Measurements from ENCODE around the gene ETV6.

The ETV6 gene

DNA sequence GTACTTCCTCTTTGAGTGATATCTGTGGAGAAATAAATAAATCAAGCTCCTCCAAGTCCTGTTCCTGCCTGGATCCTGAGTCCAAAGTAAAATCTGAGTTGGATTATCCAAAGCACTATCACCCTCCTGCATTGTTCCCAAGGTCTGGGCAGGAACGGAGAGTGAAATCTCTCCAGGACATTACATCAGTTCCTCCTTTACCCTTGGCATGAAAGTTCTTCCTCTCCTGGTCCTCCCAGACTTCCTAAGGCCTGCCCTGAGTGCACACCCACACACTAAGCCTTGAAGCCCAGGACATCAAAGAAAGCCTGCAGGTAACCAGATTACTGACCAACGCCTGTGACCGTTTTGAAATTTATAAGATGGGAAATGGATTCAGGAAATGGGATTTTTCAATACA lies 214.5 kb downstream of the ETV6 start:
- DNase-seq (ENCODE audit: extremely low read depth, low read depth): no peak
- TF ChIP-seq, protein P1, sequence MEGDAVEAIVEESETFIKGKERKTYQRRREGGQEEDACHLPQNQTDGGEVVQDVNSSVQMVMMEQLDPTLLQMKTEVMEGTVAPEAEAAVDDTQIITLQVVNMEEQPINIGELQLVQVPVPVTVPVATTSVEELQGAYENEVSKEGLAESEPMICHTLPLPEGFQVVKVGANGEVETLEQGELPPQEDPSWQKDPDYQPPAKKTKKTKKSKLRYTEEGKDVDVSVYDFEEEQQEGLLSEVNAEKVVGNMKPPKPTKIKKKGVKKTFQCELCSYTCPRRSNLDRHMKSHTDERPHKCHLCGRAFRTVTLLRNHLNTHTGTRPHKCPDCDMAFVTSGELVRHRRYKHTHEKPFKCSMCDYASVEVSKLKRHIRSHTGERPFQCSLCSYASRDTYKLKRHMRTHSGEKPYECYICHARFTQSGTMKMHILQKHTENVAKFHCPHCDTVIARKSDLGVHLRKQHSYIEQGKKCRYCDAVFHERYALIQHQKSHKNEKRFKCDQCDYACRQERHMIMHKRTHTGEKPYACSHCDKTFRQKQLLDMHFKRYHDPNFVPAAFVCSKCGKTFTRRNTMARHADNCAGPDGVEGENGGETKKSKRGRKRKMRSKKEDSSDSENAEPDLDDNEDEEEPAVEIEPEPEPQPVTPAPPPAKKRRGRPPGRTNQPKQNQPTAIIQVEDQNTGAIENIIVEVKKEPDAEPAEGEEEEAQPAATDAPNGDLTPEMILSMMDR (IDR thresholded peaks at IDR 0.05; ENCODE audit: low read depth, low read length): no peak

DNA sequence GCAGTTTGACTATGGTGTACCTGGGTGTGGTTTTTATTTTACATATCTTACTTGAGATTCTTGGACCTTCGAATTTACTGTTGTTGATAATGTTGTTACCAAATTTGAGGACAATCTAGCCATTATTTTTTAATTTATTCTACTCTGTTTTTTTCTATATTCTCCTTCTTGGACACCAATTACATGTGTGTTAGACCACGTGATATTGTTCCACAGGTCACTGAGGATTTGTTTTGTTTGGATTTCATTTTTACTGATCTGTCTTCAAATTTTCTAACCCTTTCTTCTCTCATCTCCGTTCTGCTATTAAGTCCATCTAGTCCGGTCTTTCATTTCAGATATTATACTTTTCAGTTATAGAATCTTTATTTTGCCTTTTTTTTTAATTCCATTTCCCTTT lies 216.3 kb downstream of the ETV6 start:
- DNase-seq (ENCODE audit: extremely low read depth, low read depth): no peak
- TF ChIP-seq, protein P1 (IDR thresholded peaks at IDR 0.05; ENCODE audit: low read depth, low read length): no peak

DNA sequence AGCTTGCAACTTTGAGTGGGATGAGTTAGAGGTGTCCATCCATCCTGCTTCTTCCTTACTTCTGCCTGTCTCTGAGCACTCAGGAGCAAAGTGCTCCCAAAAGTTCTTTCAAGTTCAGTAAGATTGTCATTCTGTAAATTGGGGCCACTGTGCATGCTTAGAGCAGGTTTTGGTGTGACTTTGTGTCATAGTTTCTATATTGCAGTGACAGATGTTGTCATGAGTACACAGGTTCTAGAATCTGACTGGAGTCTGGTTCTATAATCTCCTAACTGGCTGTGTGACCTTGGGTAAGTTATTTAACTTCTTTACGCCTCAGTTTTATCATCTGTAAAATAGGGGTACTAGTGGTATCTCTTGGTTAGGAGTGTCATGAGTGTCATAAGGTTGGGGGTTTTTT lies 218.6 kb downstream of the ETV6 start:
- TF ChIP-seq, protein P1 (IDR thresholded peaks at IDR 0.05; ENCODE audit: low read depth, low read length): no peak
- no peak for DNase-seq (ENCODE audit: extremely low read depth, low read depth)

DNA sequence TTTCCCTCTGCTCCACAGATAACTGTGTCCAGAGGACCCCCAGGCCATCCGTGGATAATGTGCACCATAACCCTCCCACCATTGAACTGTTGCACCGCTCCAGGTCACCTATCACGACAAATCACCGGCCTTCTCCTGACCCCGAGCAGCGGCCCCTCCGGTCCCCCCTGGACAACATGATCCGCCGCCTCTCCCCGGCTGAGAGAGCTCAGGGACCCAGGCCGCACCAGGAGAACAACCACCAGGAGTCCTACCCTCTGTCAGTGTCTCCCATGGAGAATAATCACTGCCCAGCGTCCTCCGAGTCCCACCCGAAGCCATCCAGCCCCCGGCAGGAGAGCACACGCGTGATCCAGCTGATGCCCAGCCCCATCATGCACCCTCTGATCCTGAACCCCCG lies 219.9 kb downstream of the ETV6 start:
- DNase-seq (ENCODE audit: extremely low read depth, low read depth): no peak
- TF ChIP-seq, protein P1 (IDR thresholded peaks at IDR 0.05; ENCODE audit: low read depth, low read length): no peak

DNA sequence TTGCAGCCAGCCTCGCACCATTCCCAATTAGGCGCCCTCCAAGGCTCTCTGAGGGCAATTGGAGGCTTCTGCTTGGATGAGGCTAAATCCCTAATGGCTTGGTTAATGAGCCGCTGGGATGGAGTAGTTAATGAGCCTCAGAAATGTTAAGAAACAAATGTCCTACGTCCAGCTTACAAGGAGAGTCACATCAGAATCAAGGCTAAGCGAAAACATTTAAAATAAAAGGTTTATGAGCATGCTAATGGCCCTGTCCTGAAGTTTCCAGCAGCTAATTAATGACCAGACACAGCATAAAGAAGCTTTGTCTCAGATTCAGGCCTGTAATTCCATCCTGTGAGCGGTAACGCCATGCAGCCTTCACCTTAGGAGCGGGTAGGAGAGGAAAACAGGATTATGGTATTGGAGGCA lies 220.6 kb downstream of the ETV6 start:
- TF ChIP-seq, protein P1 (IDR thresholded peaks at IDR 0.05; ENCODE audit: low read depth, low read length): no peak

DNA sequence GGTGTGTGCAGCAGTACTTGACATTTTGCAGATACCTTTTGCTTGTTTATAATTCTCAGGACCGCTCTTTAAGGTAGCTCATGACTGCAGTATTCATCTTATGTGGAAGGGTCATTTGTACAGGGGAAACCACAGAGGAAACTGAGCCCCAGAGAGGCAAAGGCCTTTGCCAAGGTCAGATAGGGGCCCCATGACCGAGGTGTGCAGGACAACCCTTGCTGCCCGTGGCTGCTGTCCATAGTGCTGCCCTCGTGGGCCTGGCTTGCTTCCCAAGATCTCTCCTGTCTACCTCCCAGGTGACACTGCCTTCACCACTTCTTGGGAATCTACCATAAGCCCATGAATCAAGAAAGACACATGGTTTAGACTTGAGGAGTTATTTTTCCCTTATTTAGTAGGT lies 222.6 kb downstream of the ETV6 start:
- TF ChIP-seq, protein P1 (IDR thresholded peaks at IDR 0.05; ENCODE audit: low read depth, low read length): no peak
- DNase-seq (ENCODE audit: extremely low read depth, low read depth): no peak

More for the DNA sequence above, 220.6 kb downstream of the ETV6 start:
- DNase-seq (ENCODE audit: extremely low read depth, low read depth): no peak

DNA sequence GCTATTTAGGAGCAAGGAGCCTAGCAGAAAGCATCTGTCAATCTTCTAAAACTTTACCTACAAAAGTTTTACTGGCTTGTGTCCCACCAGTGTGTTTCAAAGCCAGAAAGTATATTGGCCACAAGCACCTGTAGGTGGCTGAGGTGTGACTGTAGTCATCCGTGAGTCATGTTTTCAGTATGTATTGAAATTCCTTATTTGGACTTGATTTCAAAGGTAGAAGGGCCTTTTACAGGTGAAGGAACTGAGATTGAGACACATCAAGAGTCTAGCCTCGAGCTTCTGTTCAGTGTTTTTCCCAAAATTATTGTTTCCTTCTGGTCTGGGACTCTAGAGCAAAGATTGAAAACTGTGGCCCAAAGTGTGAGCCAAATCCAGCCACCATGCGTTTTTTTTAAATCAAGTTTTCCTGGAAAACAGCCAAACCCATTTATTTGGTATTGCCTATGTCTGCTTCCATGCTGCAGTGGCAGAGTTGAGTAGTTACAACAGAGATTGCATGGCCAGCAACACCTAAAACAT lies 226.0 kb downstream of the ETV6 start:
- no peak for DNase-seq (ENCODE audit: extremely low read depth, low read depth)
- TF ChIP-seq, protein P1 (IDR thresholded peaks at IDR 0.05; ENCODE audit: low read depth, low read length): no peak

Data from AG09319 (cell line).